ENCODE measurements around the gene TYW3.

The TYW3 gene, protein sequence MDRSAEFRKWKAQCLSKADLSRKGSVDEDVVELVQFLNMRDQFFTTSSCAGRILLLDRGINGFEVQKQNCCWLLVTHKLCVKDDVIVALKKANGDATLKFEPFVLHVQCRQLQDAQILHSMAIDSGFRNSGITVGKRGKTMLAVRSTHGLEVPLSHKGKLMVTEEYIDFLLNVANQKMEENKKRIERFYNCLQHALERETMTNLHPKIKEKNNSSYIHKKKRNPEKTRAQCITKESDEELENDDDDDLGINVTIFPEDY

DNA sequence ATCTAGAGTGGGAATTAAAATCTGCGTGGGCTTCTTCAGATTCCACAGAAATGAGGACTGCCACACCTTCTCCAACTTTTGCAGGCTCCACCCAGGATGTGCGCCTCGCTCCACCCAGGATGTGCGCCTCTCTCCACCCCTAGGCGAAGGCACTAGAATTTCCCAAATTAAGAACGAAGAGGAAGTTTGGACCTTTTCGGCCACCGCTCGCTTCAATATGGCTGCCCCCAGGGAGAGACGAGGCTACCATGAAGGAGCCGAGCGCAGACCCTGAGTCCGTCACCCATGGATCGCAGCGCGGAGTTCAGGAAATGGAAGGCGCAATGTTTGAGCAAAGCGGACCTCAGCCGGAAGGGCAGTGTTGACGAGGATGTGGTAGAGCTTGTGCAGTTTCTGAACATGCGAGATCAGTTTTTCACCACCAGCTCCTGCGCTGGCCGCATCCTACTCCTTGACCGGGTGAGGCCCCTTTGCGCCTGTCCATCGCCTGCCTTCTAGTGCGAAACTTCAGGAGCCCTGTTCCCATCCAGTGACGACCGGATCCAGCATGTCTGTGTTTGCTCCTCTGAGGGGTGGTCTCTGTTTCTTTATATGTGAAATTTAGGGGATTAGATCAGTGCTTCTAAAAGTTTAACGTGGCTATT is at the start of gene TYW3, which contains the start of gene CRYZ:
TYW3 (plus strand) TSS at position 193 of the 644 bp plus-strand sequence; CDS start at position 286, 93 bp downstream.
CRYZ (minus strand) TSS at position 91 of the 644 bp plus-strand sequence. CDS start 8,229 bp downstream, outside the sequence.
- DNase-seq (ENCODE audit: low read depth): peak; percentile 89

DNA sequence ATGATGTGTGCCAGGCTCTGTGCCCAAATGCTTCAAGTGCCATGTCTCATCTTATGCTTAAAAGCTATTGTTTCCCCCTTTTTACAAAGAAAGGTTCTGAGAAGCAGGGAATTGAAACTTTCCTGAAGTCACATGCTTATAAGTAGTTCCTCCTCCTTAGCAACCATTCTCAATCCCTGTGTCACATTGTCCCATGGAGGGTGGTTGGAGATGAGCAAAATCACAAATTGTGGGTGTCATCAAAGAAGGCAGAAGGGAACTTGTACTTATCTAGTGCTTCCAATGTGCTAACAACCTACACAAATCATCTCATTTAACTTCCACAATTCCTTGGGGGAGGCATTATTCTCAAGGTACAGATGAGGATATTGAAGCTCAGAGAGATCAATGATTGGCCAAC is 49.3 kb upstream of the TYW3 start:
- DNase-seq (ENCODE audit: low read depth): no peak

GRCh38 chr1:74684301-74684700 is 48.7 kb upstream of the TYW3 start:
- DNase-seq (ENCODE audit: low read depth): no peak

DNA sequence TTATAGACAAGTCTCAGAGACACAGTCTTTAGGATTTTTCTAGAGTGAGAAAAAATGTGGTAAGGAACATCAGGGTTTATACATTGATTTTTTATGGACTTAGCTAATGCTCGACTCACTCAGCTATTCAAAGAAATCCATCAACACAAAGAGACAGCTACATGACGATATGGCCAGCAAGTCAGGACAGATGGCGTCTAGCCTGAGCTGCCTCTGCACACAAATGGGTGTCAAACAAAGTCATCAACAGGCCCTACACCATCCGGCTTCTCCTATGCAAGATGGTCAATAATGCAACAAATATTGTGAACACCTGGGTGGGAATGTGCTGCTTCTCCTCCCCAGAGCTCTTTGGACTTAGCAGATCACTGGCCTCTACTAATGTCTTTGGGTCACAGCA is 46.0 kb upstream of the TYW3 start:
- DNase-seq (ENCODE audit: low read depth): no peak

- peak; percentile 37 for DNase-seq (ENCODE audit: low read depth)
These were observed 43.2 kb upstream of the TYW3 start for GRCh38 chr1:74689621-74690363.

- no peak for DNase-seq (ENCODE audit: low read depth)
These were observed 42.6 kb upstream of the TYW3 start for GRCh38 chr1:74690364-74690696.

GRCh38 chr1:74690909-74691308 is 42.0 kb upstream of the TYW3 start:
- DNase-seq (ENCODE audit: low read depth): no peak

- no peak for DNase-seq (ENCODE audit: low read depth)
These were observed 39.5 kb upstream of the TYW3 start for GRCh38 chr1:74693473-74693872.

DNA sequence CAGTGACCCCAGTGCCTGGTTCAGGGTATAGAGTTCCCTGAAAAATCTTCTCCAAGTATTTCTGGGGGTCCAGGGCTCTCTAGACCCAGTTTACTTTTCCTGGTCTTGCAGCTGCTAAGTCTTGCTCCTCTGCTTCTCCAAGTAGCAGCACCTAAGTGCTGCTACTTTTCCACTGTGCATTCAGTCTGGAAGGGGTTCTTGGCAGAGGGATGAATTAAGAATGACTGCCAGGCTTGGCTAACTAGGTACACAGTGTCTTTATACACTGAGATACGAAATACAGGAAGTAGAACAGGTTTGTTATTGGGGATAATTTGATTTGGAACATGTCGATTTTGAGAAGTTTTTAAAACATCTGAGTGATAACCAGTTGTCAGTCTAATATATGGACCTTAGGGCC is 35.1 kb upstream of the TYW3 start:
- DNase-seq (ENCODE audit: low read depth): no peak

DNA sequence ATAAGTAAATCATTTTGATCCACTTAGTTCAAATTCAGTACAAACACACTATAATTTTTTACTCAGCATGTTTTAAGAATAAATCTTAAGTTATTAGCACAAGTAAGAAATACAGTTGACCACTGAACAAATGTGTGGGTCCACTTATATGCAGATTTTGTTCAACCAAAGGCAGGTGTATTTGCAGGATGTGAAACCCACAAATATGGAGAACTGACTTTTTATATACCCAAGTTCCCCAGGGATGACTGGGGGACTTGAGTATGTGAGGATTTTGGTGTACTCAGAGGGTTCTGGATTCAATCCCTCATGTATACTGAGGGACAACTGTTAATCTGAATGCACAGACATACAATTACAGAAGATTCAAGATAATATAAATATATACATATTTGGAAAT is 33.6 kb upstream of the TYW3 start:
- no peak for DNase-seq (ENCODE audit: low read depth)

DNA sequence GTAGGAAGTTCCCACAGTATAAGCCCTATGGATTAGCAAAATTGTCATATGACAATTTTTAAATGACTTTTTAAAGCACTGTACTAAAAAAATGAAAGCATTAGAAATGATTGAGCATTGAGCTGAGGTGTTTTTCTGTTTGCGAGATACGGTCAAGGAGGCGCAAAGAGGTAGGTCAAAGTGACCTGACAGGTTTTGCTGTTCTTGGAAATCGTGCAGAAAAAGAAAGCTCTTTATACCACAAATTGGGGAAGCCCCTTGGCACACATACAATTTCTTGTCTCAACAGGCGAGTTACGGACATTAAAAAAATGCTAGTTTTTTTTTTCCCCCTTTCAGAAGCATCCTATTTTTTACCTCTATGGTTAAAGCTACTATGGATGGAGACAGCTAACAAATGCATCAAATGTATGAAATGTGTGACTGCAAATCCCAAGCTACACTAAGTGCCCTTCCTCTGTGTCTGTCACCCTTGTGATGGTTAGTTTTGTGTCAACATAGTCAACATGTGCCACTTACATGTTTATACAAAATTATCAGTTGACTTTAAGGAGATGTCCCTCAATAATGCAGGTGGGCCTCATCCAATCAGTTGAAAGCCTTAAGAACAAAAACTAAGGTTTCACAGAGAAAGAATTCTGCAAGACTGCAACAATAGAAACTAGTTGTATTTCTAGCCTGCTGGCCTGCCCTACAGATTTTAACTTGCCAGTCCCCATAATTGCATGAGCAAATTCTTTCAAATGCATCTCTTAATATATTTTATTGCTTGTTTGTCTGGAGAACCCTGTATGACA is 29.4 kb upstream of the TYW3 start:
- DNase-seq (ENCODE audit: low read depth): no peak

GRCh38 chr1:74712881-74713280 is 20.1 kb upstream of the TYW3 start:
- no peak for DNase-seq (ENCODE audit: low read depth)

GRCh38 chr1:74713849-74714248 is 19.1 kb upstream of the TYW3 start:
- no peak for DNase-seq (ENCODE audit: low read depth)

- no peak for DNase-seq (ENCODE audit: low read depth)
These were observed 18.3 kb upstream of the TYW3 start for GRCh38 chr1:74714429-74715235.

GRCh38 chr1:74715236-74715502 is 17.8 kb upstream of the TYW3 start:
- no peak for DNase-seq (ENCODE audit: low read depth)

DNA sequence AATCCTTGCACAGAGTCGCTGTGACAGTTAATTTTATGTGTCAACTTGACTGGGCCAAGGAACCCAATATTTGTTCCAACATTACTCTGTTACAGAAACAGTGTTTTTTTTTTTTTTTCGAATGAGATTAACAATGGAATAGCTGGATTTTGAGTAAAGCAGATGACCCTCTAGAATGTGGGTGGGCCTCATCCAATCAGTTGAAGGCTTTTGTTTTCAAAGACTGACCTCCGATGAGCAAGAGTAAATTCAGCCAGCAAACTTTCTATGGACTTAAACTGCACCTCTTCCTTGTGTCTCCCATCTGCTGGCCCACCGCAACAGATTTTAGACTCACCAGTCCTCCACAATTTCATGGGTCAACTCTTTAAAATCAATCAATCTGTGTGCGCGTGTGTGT is 17.1 kb upstream of the TYW3 start:
- DNase-seq (ENCODE audit: low read depth): no peak

- no peak for DNase-seq (ENCODE audit: low read depth)
These were observed 16.1 kb upstream of the TYW3 start for GRCh38 chr1:74716822-74717221.

GRCh38 chr1:74717626-74718025 is 15.3 kb upstream of the TYW3 start:
- no peak for DNase-seq (ENCODE audit: low read depth)

DNA sequence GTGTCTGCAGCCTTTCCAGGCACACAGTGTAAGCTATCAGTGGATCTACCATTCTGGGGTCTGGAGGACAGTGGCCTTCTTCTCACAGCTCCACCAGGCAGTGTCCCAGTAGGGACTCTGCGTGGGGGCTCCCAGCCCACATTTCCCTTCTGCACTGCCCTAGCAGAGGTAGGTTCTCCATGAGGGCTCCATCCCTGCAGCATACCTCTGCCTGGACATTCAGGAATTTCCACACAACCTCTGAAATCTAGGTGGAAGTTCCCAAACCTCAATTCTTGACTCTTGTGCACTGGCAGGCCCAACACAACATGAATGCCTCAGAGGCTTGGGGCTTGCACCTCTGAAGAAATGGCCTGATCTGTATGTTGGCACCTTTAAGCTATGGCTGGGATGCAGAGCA is 6.9 kb upstream of the TYW3 start:
- DNase-seq (ENCODE audit: low read depth): no peak

DNA sequence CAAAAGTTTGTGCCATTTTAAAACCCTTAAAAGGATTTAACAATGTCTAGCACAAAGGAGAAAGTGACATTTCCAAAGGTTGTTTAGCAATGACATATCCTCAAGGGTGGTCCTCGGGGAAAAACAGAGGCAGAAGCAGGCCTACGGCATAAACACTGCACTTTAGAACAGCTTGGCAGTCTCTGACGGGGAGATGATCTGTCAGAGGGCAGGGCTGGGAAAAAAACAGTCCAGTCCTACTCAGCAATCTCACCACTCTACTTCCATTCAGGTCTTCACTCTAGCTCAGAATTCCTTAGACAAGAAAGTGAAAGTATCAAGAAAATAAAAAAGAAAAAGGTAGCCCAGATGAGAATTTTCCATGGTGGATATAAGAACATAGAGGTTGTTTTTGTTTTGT is 4.2 kb upstream of the TYW3 start:
- DNase-seq (ENCODE audit: low read depth): no peak

- peak; percentile 39 for DNase-seq (ENCODE audit: low read depth)
These were observed 3.0 kb upstream of the TYW3 start for GRCh38 chr1:74729741-74730478.

Data from GM04504 (cell line).